ENCODE measurements around the gene CYB5R3. TPM values are rescaled to one million over a fixed set of nuclear protein-coding genes. Genes with fewer than 3 reads are reported as not detected.
"Not testable (repeated sequence)": the region's sequence is repeated elsewhere in the genome, so short reads cannot be mapped to it uniquely, and the experiment has no call there.

Gene CYB5R3
- total and polyA plus RNA-seq, 2 donors (not counting 1 experiment from before 2014, with no cell fraction given), result 82.1 to 298 TPM

GRCh38 chr22:42577623-42578240, 71.5 kb downstream of the CYB5R3 start:
- Histone ChIP-seq H3K4me1 (ENCODE audit: control insufficient read depth, extremely low read depth, insufficient read depth, low read length) (no peaks in the 10 kb centered on the region), H3K9me3 (ENCODE audit: control insufficient read depth, insufficient read depth, low read depth, low read length) (no peaks in the 10 kb centered on the region), H3K27ac (ENCODE audit: insufficient read depth, low read length) (no peak overlapping the region), H4K20me1 (ENCODE audit: control insufficient read depth, extremely low read depth, insufficient read depth, low read length) (no peaks in the 10 kb centered on the region), H3K27me3 (ENCODE audit: control insufficient read depth, insufficient read depth, low read length) (no peaks in the 10 kb centered on the region), H3K9ac (ENCODE audit: insufficient read depth, low read length) (no peak overlapping the region), H3K79me2 (ENCODE audit: control insufficient read depth, insufficient read depth, low read length) (peaks cover 2% of the 10 kb centered on the region), H2AFZ (ENCODE audit: low read length) (no peak overlapping the region), H3K4me2 (ENCODE audit: extremely low read depth, insufficient read depth, low read length) (no peak overlapping the region), H3K4me3 (replicated peaks in 1 of 4; ENCODE audit: control extremely low read depth in 1 of 4, insufficient read depth in 1 of 4, low read depth in 3 of 4, low read length in 4 of 4) (no peak overlapping the region), H3K36me3 (ENCODE audit: control insufficient read depth, insufficient read depth, low read length) (peaks cover 3% of the 10 kb centered on the region)
- no peak for DNase-seq (ENCODE audit: low read depth in 2 of 2)
- TF ChIP-seq, protein P1, sequence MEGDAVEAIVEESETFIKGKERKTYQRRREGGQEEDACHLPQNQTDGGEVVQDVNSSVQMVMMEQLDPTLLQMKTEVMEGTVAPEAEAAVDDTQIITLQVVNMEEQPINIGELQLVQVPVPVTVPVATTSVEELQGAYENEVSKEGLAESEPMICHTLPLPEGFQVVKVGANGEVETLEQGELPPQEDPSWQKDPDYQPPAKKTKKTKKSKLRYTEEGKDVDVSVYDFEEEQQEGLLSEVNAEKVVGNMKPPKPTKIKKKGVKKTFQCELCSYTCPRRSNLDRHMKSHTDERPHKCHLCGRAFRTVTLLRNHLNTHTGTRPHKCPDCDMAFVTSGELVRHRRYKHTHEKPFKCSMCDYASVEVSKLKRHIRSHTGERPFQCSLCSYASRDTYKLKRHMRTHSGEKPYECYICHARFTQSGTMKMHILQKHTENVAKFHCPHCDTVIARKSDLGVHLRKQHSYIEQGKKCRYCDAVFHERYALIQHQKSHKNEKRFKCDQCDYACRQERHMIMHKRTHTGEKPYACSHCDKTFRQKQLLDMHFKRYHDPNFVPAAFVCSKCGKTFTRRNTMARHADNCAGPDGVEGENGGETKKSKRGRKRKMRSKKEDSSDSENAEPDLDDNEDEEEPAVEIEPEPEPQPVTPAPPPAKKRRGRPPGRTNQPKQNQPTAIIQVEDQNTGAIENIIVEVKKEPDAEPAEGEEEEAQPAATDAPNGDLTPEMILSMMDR (conservative IDR thresholded peaks at IDR 0.05 in 1 of 2, IDR thresholded peaks at IDR 0.05 in 1 of 2; ENCODE audit: low read depth in 1 of 2, low read length in 2 of 2), result no peak
- no peak for TF ChIP-seq EZH2 (IDR thresholded peaks at IDR 0.05; ENCODE audit: low read length, missing control alignments)

- not testable (repeated sequence) for H3K27me3 ChIP-seq (ENCODE audit: control insufficient read depth, insufficient read depth, low read length); H3K4me2 ChIP-seq (ENCODE audit: extremely low read depth, insufficient read depth, low read length); H3K4me3 ChIP-seq (replicated peaks in 1 of 4; ENCODE audit: control extremely low read depth in 1 of 4, insufficient read depth in 1 of 4, low read depth in 3 of 4, low read length in 4 of 4); H3K79me2 ChIP-seq (ENCODE audit: control insufficient read depth, insufficient read depth, low read length); H3K9ac ChIP-seq (ENCODE audit: insufficient read depth, low read length); H4K20me1 ChIP-seq (ENCODE audit: control insufficient read depth, extremely low read depth, insufficient read depth, low read length); H2AFZ ChIP-seq (ENCODE audit: low read length); H3K36me3 ChIP-seq (ENCODE audit: control insufficient read depth, insufficient read depth, low read length); DNase-seq (ENCODE audit: low read depth in 2 of 2); H3K9me3 ChIP-seq (ENCODE audit: control insufficient read depth, insufficient read depth, low read depth, low read length); H3K4me1 ChIP-seq (ENCODE audit: control insufficient read depth, extremely low read depth, insufficient read depth, low read length); H3K27ac ChIP-seq (ENCODE audit: insufficient read depth, low read length)
These were observed 72.1 kb downstream of the CYB5R3 start for GRCh38 chr22:42577141-42577540.

DNA sequence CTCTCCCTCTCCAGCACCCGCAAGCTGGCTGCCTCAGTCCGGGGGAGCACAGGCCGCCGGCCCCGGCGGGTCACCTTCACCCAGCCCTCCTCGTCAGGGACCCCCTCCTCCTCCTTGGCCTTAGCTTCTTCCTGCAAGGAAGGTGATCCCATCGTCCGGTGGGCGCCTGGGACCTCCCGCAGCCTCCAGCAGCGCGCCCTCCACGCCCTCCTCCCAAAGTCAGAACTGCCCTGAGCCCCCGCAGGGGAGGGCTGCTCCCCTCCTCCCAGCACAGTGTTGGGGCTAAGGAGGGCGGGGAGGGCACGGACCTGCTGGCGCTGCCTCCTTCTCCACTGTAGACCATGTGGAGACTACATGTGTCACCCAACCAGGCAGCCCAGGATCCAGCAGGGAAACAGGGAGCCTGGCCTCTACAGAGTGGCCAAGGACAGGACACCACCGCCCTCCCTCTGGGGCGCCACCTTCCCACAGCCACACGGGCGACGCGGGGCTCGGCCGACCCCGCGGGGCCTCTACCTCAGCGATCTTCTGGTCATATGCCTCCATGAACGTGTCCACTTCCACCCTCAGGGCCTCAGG, 73.1 kb downstream of the CYB5R3 start:
- H4K20me1 ChIP-seq (ENCODE audit: control insufficient read depth, extremely low read depth, insufficient read depth, low read length); H3K36me3 ChIP-seq (ENCODE audit: control insufficient read depth, insufficient read depth, low read length); H3K79me2 ChIP-seq (ENCODE audit: control insufficient read depth, insufficient read depth, low read length); H3K4me2 ChIP-seq (ENCODE audit: extremely low read depth, insufficient read depth, low read length); DNase-seq (ENCODE audit: low read depth in 2 of 2); H3K4me1 ChIP-seq (ENCODE audit: control insufficient read depth, extremely low read depth, insufficient read depth, low read length); H2AFZ ChIP-seq (ENCODE audit: low read length); H3K27ac ChIP-seq (ENCODE audit: insufficient read depth, low read length); H3K9me3 ChIP-seq (ENCODE audit: control insufficient read depth, insufficient read depth, low read depth, low read length); H3K27me3 ChIP-seq (ENCODE audit: control insufficient read depth, insufficient read depth, low read length); H3K9ac ChIP-seq (ENCODE audit: insufficient read depth, low read length); H3K4me3 ChIP-seq (replicated peaks in 1 of 4; ENCODE audit: control extremely low read depth in 1 of 4, insufficient read depth in 1 of 4, low read depth in 3 of 4, low read length in 4 of 4): not testable (repeated sequence)

DNA sequence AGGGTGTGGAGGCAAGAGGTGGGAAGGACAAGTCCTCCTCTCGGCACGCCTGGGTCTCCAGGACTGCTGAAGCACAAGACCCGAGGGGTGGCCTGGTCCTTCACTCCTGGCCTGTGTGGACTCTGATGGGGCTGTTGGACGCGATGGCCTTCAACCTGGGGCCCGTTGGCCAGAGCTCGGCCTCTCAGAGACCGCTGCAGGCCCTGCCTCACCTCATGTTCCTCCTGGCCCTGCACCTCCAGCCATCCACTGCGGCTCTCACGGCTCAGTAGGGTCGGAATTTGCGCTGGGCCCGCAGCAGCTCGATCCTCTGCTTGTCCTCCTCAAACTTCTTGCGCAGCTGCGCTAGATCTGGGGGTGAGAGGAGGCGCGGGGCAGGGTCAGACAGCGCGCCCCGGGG, 74.7 kb downstream of the CYB5R3 start:
- not testable (repeated sequence) for H2AFZ ChIP-seq (ENCODE audit: low read length); H3K27me3 ChIP-seq (ENCODE audit: control insufficient read depth, insufficient read depth, low read length); H3K9ac ChIP-seq (ENCODE audit: insufficient read depth, low read length); H3K9me3 ChIP-seq (ENCODE audit: control insufficient read depth, insufficient read depth, low read depth, low read length); H3K4me3 ChIP-seq (replicated peaks in 1 of 4; ENCODE audit: control extremely low read depth in 1 of 4, insufficient read depth in 1 of 4, low read depth in 3 of 4, low read length in 4 of 4); H3K36me3 ChIP-seq (ENCODE audit: control insufficient read depth, insufficient read depth, low read length); H3K27ac ChIP-seq (ENCODE audit: insufficient read depth, low read length); H4K20me1 ChIP-seq (ENCODE audit: control insufficient read depth, extremely low read depth, insufficient read depth, low read length); DNase-seq (ENCODE audit: low read depth in 2 of 2); H3K79me2 ChIP-seq (ENCODE audit: control insufficient read depth, insufficient read depth, low read length); H3K4me2 ChIP-seq (ENCODE audit: extremely low read depth, insufficient read depth, low read length); H3K4me1 ChIP-seq (ENCODE audit: control insufficient read depth, extremely low read depth, insufficient read depth, low read length)

DNA sequence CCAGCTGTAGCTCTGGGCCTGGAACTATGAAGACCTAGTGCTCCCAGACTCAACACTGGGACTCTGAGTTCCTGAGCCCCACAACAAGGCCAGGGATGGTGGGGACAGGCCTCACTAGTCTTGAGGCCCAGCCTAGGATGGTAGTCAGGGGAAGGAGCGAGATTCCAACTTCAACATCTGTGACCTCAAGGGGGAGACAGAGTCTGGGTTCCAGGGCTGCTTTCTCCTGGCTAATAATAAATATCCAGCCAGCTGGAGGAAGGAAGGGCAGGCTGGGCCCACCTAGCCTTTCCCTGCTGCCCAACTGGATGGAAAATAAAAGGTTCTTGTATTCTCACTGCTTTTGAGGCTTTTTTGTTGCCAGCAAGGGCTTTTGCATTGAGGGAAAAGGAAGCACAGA, 75.1 kb downstream of the CYB5R3 start:
- not testable (repeated sequence) for H3K36me3 ChIP-seq (ENCODE audit: control insufficient read depth, insufficient read depth, low read length); DNase-seq (ENCODE audit: low read depth in 2 of 2); H3K9ac ChIP-seq (ENCODE audit: insufficient read depth, low read length); H3K4me2 ChIP-seq (ENCODE audit: extremely low read depth, insufficient read depth, low read length); H3K4me3 ChIP-seq (replicated peaks in 1 of 4; ENCODE audit: control extremely low read depth in 1 of 4, insufficient read depth in 1 of 4, low read depth in 3 of 4, low read length in 4 of 4); H3K9me3 ChIP-seq (ENCODE audit: control insufficient read depth, insufficient read depth, low read depth, low read length); H3K79me2 ChIP-seq (ENCODE audit: control insufficient read depth, insufficient read depth, low read length); H3K27me3 ChIP-seq (ENCODE audit: control insufficient read depth, insufficient read depth, low read length); H3K4me1 ChIP-seq (ENCODE audit: control insufficient read depth, extremely low read depth, insufficient read depth, low read length); H2AFZ ChIP-seq (ENCODE audit: low read length); H4K20me1 ChIP-seq (ENCODE audit: control insufficient read depth, extremely low read depth, insufficient read depth, low read length); H3K27ac ChIP-seq (ENCODE audit: insufficient read depth, low read length)

- H3K4me2 ChIP-seq (ENCODE audit: extremely low read depth, insufficient read depth, low read length); H3K79me2 ChIP-seq (ENCODE audit: control insufficient read depth, insufficient read depth, low read length); H3K9ac ChIP-seq (ENCODE audit: insufficient read depth, low read length); H3K4me1 ChIP-seq (ENCODE audit: control insufficient read depth, extremely low read depth, insufficient read depth, low read length); H3K4me3 ChIP-seq (replicated peaks in 1 of 4; ENCODE audit: control extremely low read depth in 1 of 4, insufficient read depth in 1 of 4, low read depth in 3 of 4, low read length in 4 of 4); H3K36me3 ChIP-seq (ENCODE audit: control insufficient read depth, insufficient read depth, low read length); H4K20me1 ChIP-seq (ENCODE audit: control insufficient read depth, extremely low read depth, insufficient read depth, low read length); H2AFZ ChIP-seq (ENCODE audit: low read length); H3K27ac ChIP-seq (ENCODE audit: insufficient read depth, low read length); H3K27me3 ChIP-seq (ENCODE audit: control insufficient read depth, insufficient read depth, low read length); H3K9me3 ChIP-seq (ENCODE audit: control insufficient read depth, insufficient read depth, low read depth, low read length); DNase-seq (ENCODE audit: low read depth in 2 of 2): not testable (repeated sequence)
These were observed 78.1 kb downstream of the CYB5R3 start for GRCh38 chr22:42571068-42571467.
